CD4-positive, alpha-beta T cell treated with Interleukin-10 for 1 hour (primary cell): ENCODE data around the gene CAPN15.

Experiments
- DNase-seq: peaks from one replicate; pipeline ENCODE4 v3.0.0-alpha.2; 2020

The CAPN15 gene

DNA sequence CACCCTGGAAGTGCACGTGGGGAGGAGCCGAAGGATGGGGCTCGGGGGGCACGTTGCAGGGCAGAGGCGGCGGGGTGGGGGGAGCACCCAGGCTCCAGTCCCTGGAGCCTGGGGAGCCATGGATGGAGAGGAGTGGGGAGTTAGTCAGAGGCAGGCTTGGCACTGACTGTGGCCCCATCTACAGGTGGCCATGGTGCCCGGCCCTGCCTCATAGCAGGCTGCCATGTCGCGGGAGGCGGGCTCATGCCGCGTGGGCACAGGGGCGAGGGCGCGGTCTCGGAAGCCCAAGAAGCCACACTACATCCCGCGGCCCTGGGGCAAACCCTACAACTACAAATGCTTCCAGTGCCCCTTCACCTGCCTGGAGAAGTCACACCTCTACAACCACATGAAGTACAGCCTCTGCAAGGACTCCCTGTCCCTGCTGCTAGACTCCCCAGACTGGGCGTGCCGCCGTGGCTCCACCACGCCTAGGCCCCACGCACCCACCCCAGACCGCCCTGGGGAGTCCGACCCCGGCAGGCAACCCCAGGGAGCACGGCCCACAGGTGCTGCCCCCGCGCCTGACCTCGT lies 35.6 kb downstream of the CAPN15 start:
- DNase-seq = no peak

DNA sequence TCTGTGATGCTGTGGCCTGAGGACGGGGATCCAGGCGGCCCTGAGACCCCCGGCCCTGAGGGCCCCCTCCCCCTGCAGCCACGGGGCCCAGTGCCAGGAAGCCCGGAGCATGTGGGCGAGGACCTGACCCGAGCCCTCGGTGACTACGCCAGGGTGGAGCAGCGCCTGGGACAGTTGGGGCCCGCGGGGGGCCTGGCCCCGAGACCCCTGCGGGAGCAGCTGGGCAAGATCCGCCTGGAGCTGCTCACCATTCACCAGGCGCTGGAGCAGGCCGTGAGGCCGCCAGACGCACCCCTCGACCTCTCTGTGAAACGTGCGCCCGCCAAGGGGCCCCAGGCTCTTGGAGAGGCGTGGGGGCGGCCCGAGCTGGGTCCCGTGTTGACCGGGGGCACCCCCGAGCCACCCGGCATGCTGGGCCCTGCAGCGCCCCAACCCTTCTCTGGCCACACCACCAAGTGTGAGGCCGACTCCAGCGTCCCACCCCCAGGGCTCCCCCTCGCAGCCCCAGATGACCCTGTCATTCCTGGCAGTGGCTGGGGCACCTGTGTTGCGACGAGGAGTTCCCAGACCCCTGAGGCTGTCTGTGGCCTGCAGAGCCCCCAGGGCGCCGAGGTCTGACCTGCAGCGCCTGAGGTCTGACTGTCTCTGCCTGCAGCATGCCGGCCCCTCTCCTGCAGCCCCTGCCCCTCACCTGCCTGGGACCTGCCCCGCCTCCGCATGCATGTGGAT lies 37.3 kb downstream of the CAPN15 start:
- DNase-seq = no peak

DNA sequence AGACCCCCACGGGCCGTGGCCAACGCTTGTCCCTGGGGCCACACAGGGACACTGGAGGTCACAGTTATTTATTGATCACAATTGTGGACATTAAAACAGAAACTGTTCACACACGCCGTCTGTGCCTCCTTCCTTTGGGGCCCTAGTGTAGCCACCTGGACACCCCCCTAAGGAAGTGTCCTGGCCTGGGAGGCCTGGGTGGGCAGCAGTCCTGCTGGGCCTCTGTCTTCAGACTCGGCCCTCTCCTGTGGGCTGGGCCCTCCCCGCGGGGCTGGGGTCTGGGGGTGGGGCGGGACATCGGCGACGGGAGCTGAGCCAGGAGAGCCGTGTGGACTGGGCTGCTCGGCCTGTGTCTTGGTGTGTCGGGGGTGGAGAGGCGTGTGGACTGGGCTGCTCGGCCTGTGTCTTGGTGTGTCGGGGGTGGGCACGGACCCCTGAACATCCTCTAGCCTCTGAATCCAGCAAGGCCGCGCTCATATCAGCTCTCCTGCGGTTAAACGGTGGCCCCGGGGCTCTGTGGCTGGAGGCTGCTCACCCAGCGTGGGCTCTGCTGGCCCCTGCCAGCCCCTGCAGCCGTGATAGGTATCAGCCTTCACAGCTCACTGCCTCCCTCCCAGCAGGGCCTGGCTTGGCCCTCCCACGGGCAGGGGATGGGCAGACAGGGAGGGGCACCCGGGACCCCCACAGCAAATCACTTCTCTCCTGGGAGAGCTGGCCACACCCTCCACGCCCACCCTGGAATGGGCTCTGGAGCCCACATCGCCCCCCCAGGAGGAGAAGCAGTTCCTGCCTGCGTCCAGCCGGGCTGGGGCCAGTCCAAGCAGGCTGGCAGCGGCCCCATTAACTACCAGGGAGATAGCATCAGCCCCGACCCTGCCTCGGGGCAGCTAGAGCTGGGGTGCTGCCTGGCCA lies 38.2 kb downstream of the CAPN15 start:
- no peak for DNase-seq

DNA sequence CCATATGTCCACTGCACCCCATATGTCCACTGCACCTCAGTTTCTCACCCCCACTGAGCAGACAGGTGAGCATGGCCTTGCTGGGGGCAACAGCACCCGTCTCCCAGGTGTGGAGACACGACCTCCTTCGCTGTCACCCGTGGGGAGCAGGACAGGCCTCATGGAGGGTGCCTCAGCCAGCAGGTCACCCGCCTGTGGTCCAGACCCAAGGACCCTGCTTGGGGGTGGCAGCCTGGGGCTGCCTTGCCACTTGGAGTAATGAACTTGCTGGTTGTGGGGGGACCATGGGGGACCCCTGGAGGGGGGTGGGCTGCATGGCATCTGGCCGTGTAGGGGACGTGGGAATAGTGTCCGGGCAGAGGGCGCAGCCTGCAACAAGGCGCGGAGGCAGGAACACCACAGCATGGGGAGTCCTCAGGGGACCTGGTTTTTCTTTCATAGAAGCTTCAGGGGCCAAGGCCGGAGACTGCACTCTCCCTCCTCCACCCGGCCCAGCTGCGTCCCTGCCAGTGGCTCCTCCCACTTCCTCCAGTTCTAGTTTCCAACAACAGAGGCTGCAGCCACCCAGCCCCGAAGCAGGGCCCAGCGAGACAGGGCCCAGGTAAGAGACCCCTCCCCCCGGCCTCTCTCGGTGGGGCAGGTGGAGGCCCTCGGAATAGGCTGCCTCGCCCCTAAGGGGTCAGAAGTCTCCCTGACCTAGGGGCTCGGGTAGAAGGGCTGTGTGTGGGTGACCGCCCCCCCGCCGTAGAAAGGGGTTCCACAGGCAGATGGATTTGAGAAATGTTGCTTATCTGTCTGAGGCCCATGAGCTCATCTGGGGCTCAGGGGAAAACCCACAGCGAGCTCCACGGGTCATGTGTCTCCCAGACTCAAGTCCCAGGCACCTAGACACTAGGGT lies 39.2 kb downstream of the CAPN15 start, which contains the start of gene NHLRC4:
NHLRC4 (plus strand) TSS at position 531 of the 898 bp plus-strand sequence. CDS start 1,043 bp downstream, outside the sequence.
- DNase-seq = peak; percentile 53

- DNase-seq = no peak
Measured at GRCh38 chr16:567373-568256, 40.1 kb downstream of the CAPN15 start.

- DNase-seq = no peak
Measured at GRCh38 chr16:568401-569258, 41.1 kb downstream of the CAPN15 start.

DNA sequence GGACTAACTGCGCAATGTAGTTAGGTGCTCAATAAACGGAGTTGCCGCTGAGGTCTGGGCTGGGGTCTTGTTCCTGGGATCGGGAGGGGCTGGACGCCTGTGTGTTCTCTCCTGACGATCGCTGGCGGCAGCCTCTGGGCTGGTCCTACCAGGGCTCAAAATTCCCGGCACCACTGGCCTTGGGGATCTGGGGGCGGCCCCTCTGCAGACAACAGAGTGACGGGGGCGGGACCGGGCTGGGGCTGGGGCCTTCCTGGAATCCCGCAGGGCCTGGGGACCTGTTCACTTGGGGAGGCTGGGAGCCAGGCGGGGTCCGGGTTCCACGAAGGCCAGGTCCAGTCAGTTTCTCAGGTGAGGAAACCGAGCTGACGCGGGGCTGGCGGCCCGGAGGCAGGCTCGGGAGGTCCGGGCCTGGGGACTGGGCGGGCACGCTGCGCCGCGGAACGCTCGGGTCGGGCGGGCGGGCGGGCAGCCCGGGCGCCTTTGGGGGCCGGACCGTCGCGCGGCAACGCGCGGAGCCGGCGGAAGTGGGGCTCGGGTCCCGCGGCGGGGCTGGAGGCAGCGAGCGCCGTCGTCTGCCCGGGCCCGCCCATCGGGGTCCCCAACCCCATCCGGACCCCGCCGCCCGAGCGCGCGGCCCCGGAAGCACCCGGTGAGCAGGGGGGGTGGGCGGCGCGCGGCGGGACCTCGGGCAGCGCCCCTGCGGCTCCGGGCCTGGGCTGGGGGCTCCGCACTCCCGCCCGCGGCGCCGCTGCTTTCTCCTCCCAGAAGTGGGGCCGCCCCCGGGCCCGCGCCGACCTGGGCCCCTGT lies 42.1 kb downstream of the CAPN15 start, which contains the start of gene PIGQ:
PIGQ (plus strand) TSS at position 524 of the 810 bp plus-strand sequence. CDS start 4,107 bp downstream, outside the sequence.
- DNase-seq = peak; percentile 74

DNA sequence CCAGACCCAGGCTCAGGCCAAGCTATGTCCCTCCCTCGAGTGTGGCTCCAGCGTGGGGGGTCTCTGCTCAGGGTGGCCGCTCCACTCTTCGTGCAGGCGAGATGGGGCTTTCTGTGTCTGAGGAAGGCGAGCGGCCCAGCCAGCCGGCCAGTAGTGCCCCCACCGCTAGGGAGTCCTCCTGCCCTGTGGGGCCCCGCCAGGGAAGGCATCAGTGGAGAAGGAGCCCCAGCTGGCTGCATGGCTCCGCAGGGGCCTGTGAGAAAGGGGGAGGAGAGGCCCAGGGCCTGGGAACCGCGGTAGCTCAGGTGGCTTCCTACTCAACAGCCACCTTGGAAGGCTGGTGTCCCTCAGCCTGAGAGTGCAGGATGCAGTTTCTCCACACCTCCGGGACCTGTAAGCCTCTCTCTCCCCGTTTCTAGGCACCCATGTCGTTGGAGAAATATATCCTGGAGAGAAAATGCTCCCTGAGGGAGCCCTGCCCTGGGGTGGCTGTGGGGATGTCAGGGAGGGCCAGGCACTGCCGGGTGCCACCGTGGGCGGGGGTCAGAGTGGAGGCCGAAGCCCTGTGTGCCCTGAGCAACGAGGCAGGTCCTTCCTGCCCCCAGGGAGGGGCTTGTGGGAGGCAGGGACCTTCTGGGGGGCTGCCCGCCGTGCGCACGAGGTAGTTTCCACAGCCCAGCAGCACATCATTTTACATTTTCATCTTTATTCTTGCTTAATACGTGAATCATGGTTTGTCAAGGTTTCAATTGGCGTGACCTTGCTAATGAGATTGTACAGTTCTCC lies 45.5 kb downstream of the CAPN15 start:
- no peak for DNase-seq

GRCh38 chr16:574021-574760 lies 46.7 kb downstream of the CAPN15 start:
- no peak for DNase-seq

GRCh38 chr16:575354-576196 lies 48.1 kb downstream of the CAPN15 start:
- DNase-seq = no peak

GRCh38 chr16:576197-576822 lies 48.8 kb downstream of the CAPN15 start:
- no peak for DNase-seq

DNA sequence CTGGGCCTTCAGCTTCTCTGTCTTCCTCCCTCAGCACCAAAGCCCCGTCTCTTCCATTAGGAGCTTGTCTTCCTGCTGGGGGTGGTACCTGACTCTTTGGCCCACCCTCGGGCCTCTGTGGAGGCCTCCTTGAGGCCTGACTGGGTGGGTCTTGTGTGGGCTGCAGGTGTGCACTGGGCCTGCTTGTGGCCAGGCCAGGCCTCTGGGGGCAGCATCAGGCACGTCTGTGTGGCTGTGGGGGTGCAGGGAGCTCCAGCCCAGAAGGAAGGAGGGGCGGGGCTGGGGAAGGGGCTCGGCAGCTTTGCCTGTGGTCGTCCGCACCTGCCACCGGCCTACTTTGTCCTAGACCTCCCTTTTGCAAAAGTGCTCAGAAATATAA lies 49.3 kb downstream of the CAPN15 start:
- no peak for DNase-seq

GRCh38 chr16:577796-578195 lies 50.3 kb downstream of the CAPN15 start:
- DNase-seq = no peak

GRCh38 chr16:578232-578869 lies 50.8 kb downstream of the CAPN15 start:
- no peak for DNase-seq

DNA sequence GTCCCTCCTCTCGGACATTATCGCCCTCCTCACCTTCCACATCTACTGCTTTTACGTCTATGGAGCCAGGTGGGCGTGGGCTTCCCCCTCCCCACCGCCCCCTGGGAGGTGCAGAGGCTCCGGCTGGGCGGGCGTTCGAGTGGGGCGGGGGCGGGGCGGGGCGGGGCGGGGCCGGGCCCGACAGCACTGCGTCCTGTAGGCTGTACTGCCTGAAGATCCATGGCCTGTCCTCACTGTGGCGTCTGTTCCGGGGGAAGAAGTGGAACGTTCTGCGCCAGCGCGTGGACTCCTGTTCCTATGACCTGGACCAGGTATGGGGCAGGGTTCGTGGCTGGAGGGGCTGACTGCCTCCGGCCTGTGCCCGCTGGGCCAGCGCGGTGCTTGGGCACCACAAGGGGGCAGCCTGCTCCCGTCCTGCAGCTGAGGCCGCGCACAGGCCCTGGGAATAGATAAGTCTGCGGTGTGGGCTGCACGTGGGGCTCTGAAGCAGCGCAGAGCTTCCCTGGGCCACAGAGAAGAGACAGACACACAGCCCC lies 51.4 kb downstream of the CAPN15 start:
- peak; percentile 74 for DNase-seq
